HepG2 (cell line): Measurements from ENCODE around the gene NFS1. TPM values are rescaled to one million over a fixed set of nuclear protein-coding genes. Genes with fewer than 3 reads are reported as not detected.

ENCODE experiments used
- BCL6 ChIP-seq: IDR thresholded peaks from 2 replicates; pipeline ENCODE4 v1.6.1; 2016; ENCODE audit warnings: missing genetic modification reagents, missing compliant biosample characterization
- BRCA1 ChIP-seq: sonication (generic); formaldehyde crosslinking; IDR thresholded peaks from 2 replicates; pipeline ENCODE4 v1.4.0; 2020; ENCODE audit warnings: missing genetic modification reagents
- CREM ChIP-seq, 2 experiments: sonication (generic) in 1 of 2; formaldehyde crosslinking in 1 of 2; IDR thresholded peaks; 2 replicates each; pipeline versions ENCODE4 v1.4.0 to v1.6.1; 2016 to 2020; ENCODE audit warnings: antibody characterized with exemption in 1 of 2, mild to moderate bottlenecking in 1 of 2, missing genetic modification reagents in 1 of 2
- DNMT1 ChIP-seq: sonication (generic); formaldehyde crosslinking; IDR thresholded peaks from 2 replicates; pipeline ENCODE4 v1.5.1; 2020; ENCODE audit warnings: mild to moderate bottlenecking, missing genetic modification reagents
- ERF ChIP-seq: IDR thresholded peaks from 2 replicates; pipeline ENCODE4 v1.6.1; 2018; ENCODE audit warnings: missing biosample characterization, missing genetic modification reagents
- HNRNPUL1 ChIP-seq: fragments of 200-400 bp; formaldehyde crosslinking; IDR thresholded peaks from 2 replicates; pipeline ENCODE4 v1.6.1; 2017; ENCODE audit warnings: low read depth, mild to moderate bottlenecking, low read length, moderate library complexity
- JARID2 ChIP-seq: sonication (generic); formaldehyde crosslinking; IDR thresholded peaks from 2 replicates; pipeline ENCODE4 v1.8.1; 2023; ENCODE audit warnings: missing genetic modification reagents, inconsistent platforms; ENCODE audit not compliant: insufficient replicate concordance
- KLF9 ChIP-seq: IDR thresholded peaks from 2 replicates; pipeline ENCODE4 v1.6.1; 2016; ENCODE audit warnings: low read depth
- MAZ ChIP-seq, 2 experiments: sonication (generic) in 1 of 2; formaldehyde crosslinking in 1 of 2; IDR thresholded peaks; 2 replicates each; pipeline versions ENCODE4 v1.5.0 to v1.6.1; 2012 to 2020; ENCODE audit warnings: low read depth in 2 of 2, mild to moderate bottlenecking in 2 of 2, borderline replicate concordance in 1 of 2, improper control_type of control experiment in 1 of 2, low read length in 1 of 2, missing genetic modification reagents in 1 of 2, moderate library complexity in 1 of 2
- PITX1 ChIP-seq: sonication (generic); formaldehyde crosslinking; IDR thresholded peaks from 2 replicates; pipeline ENCODE4 v1.5.1; 2020; ENCODE audit warnings: mild to moderate bottlenecking, missing genetic modification reagents
- SRSF1 ChIP-seq: fragments of 200-400 bp; formaldehyde crosslinking; optimal IDR thresholded peaks from 2 replicates; pipeline ENCODE3; 2017; ENCODE audit warnings: mild to moderate bottlenecking, low read depth, low read length, moderate library complexity
- ZNF432 ChIP-seq: sonication (generic); formaldehyde crosslinking; IDR thresholded peaks from 2 replicates; pipeline ENCODE4 v1.5.0; 2020; ENCODE audit warnings: missing genetic modification reagents, mild to moderate bottlenecking, borderline replicate concordance
- ZNF496 ChIP-seq: sonication (generic); formaldehyde crosslinking; IDR thresholded peaks from 2 replicates; pipeline ENCODE4 v1.8.1; 2023; ENCODE audit warnings: mild to moderate bottlenecking, moderate library complexity, missing genetic modification reagents; ENCODE audit not compliant: insufficient replicate concordance
- polyA plus RNA-seq, 8 experiments: library from polyadenylated mRNA; depleted of rRNA in 3 of 8; stranded (reverse) in 7 of 8; unstranded in 1 of 8; fragments of >200 nt; fragmentation: Illumina TruSeq in 4 of 8; extraction: Trizol in 4 of 8; gene quantifications; 2 replicates each; pipeline versions ENCODE4 v1.2.1 to v1.2.3, GENCODE V29; 2011 to 2016; ENCODE audit warnings: low read depth in 4 of 8, missing spikeins in 1 of 8, mixed read lengths in 1 of 8; ENCODE audit not compliant: insufficient read depth in 1 of 8
- total RNA-seq, 5 experiments: library from RNA; depleted of rRNA; stranded (reverse); fragments of >200 nt; fragmentation: Illumina TruSeq; extraction: Trizol; gene quantifications; 2 replicates each; pipeline ENCODE4 v1.2.3, GENCODE V29; 2016; ENCODE audit warnings: low read depth in 1 of 5
- TF ChIP-seq, protein P1 (sequence below): sonication (generic); formaldehyde crosslinking; IDR thresholded peaks from 2 replicates; pipeline ENCODE4 v1.5.1; 2020; ENCODE audit warnings: mild to moderate bottlenecking, missing genetic modification reagents, borderline replicate concordance
- TF ChIP-seq, protein P2 (sequence below): IDR thresholded peaks from 2 replicates; pipeline ENCODE4 v1.6.1; 2016; ENCODE audit warnings: control low read depth
- TF ChIP-seq, protein P3 (sequence below): sonication (generic); IDR thresholded peaks from 2 replicates; pipeline ENCODE4 v1.6.1; 2016; ENCODE audit warnings: low read depth, borderline replicate concordance
- TF ChIP-seq, protein P4 (sequence below): sonication (generic); formaldehyde crosslinking; IDR thresholded peaks from 2 replicates; pipeline ENCODE4 v1.4.0; 2020; ENCODE audit warnings: missing genetic modification reagents
- TF ChIP-seq, protein P5 (sequence below): sonication (generic); formaldehyde crosslinking; IDR thresholded peaks from 2 replicates; pipeline ENCODE4 v1.4.0; 2020; ENCODE audit warnings: missing genetic modification reagents, mild to moderate bottlenecking, borderline replicate concordance

NFS1 gene
- total and polyA plus RNA-seq, 2 of the 13 experiments (the other 11 are each of a cell fraction or from before 2014, with no cell fraction given), result 65.9 to 88.1 TPM

DNA sequence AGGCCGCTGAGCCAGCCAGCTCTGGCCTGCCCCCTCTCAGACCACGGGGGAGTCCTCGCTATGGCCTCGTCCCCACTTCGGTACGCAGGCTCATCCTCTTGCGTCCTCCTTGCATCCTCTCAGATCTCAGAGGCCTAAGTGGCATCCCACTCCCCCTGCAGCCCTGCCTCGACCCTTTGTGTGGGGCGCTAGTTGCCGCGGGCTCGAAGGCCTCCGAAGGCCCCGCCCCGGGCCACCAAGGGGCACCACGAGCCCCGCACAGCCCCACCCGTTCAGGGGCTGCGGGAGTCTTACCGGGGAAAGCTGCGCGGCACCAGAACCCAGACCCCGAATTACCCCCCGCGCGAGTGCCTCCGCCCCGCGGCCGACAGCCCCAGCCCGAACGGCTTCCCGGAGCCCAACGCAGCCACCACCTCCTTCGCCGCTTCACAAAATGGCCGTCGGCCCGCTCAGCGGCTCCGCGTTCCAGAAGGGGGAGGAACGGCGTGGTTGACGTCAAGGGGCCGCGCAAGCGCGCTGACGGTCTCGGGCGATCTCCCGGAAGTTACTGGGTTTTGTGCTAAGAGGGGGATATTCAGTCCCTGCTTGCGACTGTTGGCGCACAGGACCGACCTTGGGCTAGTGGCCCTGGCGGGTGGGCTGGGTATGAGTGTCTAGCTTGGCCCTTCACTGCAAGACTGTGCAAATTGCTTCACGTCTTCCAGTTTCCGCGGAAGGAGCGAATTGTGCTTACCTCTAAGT lies 34.5 kb downstream of the NFS1 start, which contains the start of the genes CPNE1 and RBM12 (continued):
- TF ChIP-seq, protein P1, sequence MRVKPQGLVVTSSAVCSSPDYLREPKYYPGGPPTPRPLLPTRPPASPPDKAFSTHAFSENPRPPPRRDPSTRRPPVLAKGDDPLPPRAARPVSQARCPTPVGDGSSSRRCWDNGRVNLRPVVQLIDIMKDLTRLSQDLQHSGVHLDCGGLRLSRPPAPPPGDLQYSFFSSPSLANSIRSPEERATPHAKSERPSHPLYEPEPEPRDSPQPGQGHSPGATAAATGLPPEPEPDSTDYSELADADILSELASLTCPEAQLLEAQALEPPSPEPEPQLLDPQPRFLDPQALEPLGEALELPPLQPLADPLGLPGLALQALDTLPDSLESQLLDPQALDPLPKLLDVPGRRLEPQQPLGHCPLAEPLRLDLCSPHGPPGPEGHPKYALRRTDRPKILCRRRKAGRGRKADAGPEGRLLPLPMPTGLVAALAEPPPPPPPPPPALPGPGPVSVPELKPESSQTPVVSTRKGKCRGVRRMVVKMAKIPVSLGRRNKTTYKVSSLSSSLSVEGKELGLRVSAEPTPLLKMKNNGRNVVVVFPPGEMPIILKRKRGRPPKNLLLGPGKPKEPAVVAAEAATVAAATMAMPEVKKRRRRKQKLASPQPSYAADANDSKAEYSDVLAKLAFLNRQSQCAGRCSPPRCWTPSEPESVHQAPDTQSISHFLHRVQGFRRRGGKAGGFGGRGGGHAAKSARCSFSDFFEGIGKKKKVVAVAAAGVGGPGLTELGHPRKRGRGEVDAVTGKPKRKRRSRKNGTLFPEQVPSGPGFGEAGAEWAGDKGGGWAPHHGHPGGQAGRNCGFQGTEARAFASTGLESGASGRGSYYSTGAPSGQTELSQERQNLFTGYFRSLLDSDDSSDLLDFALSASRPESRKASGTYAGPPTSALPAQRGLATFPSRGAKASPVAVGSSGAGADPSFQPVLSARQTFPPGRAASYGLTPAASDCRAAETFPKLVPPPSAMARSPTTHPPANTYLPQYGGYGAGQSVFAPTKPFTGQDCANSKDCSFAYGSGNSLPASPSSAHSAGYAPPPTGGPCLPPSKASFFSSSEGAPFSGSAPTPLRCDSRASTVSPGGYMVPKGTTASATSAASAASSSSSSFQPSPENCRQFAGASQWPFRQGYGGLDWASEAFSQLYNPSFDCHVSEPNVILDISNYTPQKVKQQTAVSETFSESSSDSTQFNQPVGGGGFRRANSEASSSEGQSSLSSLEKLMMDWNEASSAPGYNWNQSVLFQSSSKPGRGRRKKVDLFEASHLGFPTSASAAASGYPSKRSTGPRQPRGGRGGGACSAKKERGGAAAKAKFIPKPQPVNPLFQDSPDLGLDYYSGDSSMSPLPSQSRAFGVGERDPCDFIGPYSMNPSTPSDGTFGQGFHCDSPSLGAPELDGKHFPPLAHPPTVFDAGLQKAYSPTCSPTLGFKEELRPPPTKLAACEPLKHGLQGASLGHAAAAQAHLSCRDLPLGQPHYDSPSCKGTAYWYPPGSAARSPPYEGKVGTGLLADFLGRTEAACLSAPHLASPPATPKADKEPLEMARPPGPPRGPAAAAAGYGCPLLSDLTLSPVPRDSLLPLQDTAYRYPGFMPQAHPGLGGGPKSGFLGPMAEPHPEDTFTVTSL, result peak; percentile 73
- TF ChIP-seq PITX1 (CRISPR knock-in tag) (peak; percentile 73), JARID2 (CRISPR knock-in tag) (peak; percentile 97), BCL6 (CRISPR knock-in tag) (peak; percentile 50; the same call in 1 of the 2 replicates), HNRNPUL1 (no peak), ZNF496 (CRISPR knock-in tag) (no peak), ERF (peak; percentile 97), KLF9 (CRISPR knock-in tag) (peak; percentile 92), SRSF1 (peak; percentile 98), MAZ (IDR thresholded peaks at IDR 0.05; ENCODE audit: borderline replicate concordance, low read depth, low read length) (peak; percentile 76; the same call in 1 of the 2 replicates), MAZ (CRISPR knock-in tag; IDR thresholded peaks at IDR 0.05; ENCODE audit: low read depth) (peak; percentile 99), BRCA1 (CRISPR knock-in tag) (peak; percentile 68; the same call in 1 of the 2 replicates), DNMT1 (CRISPR knock-in tag) (peak; percentile 67), ZNF432 (CRISPR knock-in tag) (no peak), CREM (IDR thresholded peaks at IDR 0.05) (peak; percentile 91), CREM (CRISPR knock-in tag; IDR thresholded peaks at IDR 0.05) (0 out of 2 replicates have a peak, but pooled peaks have one; percentile 19)
- TF ChIP-seq, protein P2, sequence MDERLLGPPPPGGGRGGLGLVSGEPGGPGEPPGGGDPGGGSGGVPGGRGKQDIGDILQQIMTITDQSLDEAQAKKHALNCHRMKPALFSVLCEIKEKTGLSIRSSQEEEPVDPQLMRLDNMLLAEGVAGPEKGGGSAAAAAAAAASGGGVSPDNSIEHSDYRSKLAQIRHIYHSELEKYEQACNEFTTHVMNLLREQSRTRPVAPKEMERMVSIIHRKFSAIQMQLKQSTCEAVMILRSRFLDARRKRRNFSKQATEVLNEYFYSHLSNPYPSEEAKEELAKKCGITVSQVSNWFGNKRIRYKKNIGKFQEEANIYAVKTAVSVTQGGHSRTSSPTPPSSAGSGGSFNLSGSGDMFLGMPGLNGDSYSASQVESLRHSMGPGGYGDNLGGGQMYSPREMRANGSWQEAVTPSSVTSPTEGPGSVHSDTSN (CRISPR knock-in tag), result no peak
- TF ChIP-seq, protein P3, sequence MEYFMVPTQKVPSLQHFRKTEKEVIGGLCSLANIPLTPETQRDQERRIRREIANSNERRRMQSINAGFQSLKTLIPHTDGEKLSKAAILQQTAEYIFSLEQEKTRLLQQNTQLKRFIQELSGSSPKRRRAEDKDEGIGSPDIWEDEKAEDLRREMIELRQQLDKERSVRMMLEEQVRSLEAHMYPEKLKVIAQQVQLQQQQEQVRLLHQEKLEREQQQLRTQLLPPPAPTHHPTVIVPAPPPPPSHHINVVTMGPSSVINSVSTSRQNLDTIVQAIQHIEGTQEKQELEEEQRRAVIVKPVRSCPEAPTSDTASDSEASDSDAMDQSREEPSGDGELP, result no peak
- TF ChIP-seq, protein P4, sequence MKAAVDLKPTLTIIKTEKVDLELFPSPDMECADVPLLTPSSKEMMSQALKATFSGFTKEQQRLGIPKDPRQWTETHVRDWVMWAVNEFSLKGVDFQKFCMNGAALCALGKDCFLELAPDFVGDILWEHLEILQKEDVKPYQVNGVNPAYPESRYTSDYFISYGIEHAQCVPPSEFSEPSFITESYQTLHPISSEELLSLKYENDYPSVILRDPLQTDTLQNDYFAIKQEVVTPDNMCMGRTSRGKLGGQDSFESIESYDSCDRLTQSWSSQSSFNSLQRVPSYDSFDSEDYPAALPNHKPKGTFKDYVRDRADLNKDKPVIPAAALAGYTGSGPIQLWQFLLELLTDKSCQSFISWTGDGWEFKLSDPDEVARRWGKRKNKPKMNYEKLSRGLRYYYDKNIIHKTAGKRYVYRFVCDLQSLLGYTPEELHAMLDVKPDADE (CRISPR knock-in tag), result peak; percentile 55; the same call in 1 of the 2 replicates
- TF ChIP-seq, protein P5, sequence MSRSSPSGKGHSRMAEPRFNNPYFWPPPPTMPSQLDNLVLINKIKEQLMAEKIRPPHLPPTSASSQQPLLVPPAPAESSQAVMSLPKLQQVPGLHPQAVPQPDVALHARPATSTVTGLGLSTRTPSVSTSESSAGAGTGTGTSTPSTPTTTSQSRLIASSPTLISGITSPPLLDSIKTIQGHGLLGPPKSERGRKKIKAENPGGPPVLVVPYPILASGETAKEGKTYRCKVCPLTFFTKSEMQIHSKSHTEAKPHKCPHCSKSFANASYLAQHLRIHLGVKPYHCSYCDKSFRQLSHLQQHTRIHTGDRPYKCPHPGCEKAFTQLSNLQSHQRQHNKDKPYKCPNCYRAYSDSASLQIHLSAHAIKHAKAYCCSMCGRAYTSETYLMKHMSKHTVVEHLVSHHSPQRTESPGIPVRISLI (CRISPR knock-in tag), result peak; percentile 71
